ENCODE results near the gene UNCX.

DNA sequence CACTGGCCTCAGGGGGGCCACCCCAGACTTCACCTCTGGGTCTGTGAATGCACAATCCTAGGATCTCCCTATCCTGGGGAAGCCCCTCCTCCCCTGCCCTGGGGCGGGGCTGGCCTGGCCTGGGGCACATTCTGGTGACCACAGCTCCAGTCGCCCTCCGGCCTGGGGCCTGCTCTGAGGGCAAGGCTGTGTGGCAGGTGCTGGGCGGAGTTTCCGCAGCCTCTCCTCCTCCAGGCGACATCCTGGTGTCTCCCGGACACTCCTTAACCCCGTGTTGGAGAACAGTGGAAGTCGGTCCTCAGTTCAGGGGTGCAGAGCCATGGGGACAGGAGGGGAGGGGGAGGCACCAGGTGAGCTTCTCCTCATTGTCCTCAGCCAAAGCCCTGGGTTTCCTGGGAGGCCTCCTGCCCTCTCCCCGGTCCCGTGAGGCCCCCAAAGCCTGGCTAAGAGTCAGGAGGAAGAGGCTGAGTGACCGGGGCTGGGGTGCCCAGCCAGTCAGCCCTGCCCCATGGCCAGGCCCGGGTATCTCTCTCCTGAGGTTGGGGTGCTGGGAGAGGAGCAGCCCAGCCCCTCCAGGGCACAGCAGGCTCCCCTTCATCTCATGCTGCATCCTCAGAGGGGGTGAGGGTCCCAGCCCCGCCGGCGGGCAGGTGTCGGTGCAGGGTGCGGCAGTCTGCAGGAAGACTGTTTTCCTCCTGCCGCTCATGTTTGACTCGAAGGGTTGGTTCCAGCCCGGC is 22.6 kb downstream of the UNCX start:
- TF ChIP-seq, protein P1, sequence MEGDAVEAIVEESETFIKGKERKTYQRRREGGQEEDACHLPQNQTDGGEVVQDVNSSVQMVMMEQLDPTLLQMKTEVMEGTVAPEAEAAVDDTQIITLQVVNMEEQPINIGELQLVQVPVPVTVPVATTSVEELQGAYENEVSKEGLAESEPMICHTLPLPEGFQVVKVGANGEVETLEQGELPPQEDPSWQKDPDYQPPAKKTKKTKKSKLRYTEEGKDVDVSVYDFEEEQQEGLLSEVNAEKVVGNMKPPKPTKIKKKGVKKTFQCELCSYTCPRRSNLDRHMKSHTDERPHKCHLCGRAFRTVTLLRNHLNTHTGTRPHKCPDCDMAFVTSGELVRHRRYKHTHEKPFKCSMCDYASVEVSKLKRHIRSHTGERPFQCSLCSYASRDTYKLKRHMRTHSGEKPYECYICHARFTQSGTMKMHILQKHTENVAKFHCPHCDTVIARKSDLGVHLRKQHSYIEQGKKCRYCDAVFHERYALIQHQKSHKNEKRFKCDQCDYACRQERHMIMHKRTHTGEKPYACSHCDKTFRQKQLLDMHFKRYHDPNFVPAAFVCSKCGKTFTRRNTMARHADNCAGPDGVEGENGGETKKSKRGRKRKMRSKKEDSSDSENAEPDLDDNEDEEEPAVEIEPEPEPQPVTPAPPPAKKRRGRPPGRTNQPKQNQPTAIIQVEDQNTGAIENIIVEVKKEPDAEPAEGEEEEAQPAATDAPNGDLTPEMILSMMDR (conservative IDR thresholded peaks at IDR 0.05; ENCODE audit: low read depth, low read length): no peak
- no peak for TF ChIP-seq EZH2 (IDR thresholded peaks at IDR 0.05; ENCODE audit: borderline replicate concordance, low read depth, low read length, poor library complexity, severe bottlenecking)
